MM.1S (cell line): ENCODE measurements around the gene MEA1.

Experiments
- EZH2phosphoT487 ChIP-seq: fragments of 300-600 bp; sonication (generic); IDR thresholded peaks from 2 replicates; pipeline ENCODE4 v1.6.1; 2018; ENCODE audit warnings: antibody characterized with exemption, low read length
- TF ChIP-seq, protein P1 (sequence below): fragments of 300-600 bp; sonication (generic); IDR thresholded peaks from 2 replicates; pipeline ENCODE4 v1.5.1; 2016; ENCODE audit warnings: antibody characterized with exemption, low read length, mixed read lengths

DNA sequence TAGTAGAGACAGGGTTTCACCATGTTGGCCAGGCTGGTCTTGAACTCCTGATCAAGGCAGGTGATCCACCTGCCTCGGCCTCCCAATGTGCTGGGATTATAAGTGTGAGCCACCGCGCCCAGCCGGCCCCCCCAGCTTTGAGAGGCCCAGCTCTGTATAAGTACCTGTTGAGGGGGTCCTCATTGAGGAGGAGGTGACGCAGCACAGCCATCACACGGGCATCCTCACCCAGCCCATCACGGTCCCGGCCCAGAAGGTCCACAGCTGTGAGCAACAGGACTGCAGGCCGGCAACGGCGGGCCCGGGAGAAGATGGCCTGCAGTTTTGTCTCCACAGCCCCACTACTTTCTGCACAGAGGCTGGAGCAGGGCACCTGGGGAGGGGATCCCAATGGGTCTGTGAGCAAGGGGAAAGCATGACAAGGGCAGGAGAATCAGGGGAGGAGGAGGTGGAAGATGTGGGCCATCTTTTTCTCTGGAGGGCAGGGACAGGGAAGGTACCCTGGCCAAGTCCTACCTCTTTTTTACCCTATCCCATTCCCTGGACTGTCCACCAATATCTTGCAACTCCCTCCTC, 45.5 kb downstream of the MEA1 start:
- TF ChIP-seq, protein P1, sequence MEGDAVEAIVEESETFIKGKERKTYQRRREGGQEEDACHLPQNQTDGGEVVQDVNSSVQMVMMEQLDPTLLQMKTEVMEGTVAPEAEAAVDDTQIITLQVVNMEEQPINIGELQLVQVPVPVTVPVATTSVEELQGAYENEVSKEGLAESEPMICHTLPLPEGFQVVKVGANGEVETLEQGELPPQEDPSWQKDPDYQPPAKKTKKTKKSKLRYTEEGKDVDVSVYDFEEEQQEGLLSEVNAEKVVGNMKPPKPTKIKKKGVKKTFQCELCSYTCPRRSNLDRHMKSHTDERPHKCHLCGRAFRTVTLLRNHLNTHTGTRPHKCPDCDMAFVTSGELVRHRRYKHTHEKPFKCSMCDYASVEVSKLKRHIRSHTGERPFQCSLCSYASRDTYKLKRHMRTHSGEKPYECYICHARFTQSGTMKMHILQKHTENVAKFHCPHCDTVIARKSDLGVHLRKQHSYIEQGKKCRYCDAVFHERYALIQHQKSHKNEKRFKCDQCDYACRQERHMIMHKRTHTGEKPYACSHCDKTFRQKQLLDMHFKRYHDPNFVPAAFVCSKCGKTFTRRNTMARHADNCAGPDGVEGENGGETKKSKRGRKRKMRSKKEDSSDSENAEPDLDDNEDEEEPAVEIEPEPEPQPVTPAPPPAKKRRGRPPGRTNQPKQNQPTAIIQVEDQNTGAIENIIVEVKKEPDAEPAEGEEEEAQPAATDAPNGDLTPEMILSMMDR: no peak
- TF ChIP-seq EZH2phosphoT487: no peak
